ENCODE results near the gene TAF13. TPM values are rescaled to one million over a fixed set of nuclear protein-coding genes. Genes with fewer than 3 reads are reported as not detected.

The TAF13 gene
- total and polyA plus RNA-seq, 9 of the 15 experiments (the other 6 are each of a cell fraction or from before 2014, with no cell fraction given) = 14.9 to 77.2 (median 38.7) TPM

- TF ChIP-seq, protein P1, sequence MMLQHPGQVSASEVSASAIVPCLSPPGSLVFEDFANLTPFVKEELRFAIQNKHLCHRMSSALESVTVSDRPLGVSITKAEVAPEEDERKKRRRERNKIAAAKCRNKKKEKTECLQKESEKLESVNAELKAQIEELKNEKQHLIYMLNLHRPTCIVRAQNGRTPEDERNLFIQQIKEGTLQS (IDR thresholded peaks at IDR 0.05) = peak; percentile 73
- TF ChIP-seq, protein P1 (CRISPR knock-in tag; conservative IDR thresholded peaks at IDR 0.05) = no peak; the same call in 1 of the 2 replicates
- no peak for TF ChIP-seq KLF10 (CRISPR knock-in tag; IDR thresholded peaks at IDR 0.05)
- TF ChIP-seq RNF219 (CRISPR knock-in tag; IDR thresholded peaks at IDR 0.05) = no peak
- TF ChIP-seq GTF2F1 (IDR thresholded peaks at IDR 0.05; ENCODE audit: low read depth, low read length) = peak; percentile 90; the same call in 1 of the 2 replicates
- TF ChIP-seq NCOA2 (IDR thresholded peaks at IDR 0.05; ENCODE audit: partially characterized antibody in 2 of 2) = no peak
- no peak for TF ChIP-seq MCM2 (IDR thresholded peaks at IDR 0.05; ENCODE audit: low read depth)
- no peak for TF ChIP-seq RBM25 (IDR thresholded peaks at IDR 0.05; ENCODE audit: low read depth, low read length, severe bottlenecking)
- TF ChIP-seq SLC30A9 (CRISPR knock-in tag; IDR thresholded peaks at IDR 0.05) = no peak
- no peak for TF ChIP-seq PCBP2 (IDR thresholded peaks at IDR 0.05; ENCODE audit: low read depth, low read length, poor library complexity, severe bottlenecking)
- peak; percentile 19 to 88 (median 79) for TF ChIP-seq YY1 (IDR thresholded peaks at IDR 0.05; ENCODE audit: borderline replicate concordance in 1 of 3, control insufficient read depth in 1 of 3, extremely low read depth in 1 of 3, insufficient read depth in 3 of 3, insufficient read length in 1 of 3, insufficient replicate concordance in 2 of 3, low read depth in 1 of 3, low read length in 2 of 3)
- TF ChIP-seq, protein P2, sequence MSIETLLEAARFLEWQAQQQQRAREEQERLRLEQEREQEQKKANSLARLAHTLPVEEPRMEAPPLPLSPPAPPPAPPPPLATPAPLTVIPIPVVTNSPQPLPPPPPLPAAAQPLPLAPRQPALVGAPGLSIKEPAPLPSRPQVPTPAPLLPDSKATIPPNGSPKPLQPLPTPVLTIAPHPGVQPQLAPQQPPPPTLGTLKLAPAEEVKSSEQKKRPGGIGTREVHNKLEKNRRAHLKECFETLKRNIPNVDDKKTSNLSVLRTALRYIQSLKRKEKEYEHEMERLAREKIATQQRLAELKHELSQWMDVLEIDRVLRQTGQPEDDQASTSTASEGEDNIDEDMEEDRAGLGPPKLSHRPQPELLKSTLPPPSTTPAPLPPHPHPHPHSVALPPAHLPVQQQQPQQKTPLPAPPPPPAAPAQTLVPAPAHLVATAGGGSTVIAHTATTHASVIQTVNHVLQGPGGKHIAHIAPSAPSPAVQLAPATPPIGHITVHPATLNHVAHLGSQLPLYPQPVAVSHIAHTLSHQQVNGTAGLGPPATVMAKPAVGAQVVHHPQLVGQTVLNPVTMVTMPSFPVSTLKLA (conservative IDR thresholded peaks at IDR 0.05) = peak; percentile 92 to 96
- no peak; a peak in 1 of 4 replicates for TF ChIP-seq SRF (CRISPR knock-in tag; IDR thresholded peaks at IDR 0.05)
- peak; percentile 45; the same call in 1 of the 2 replicates for TF ChIP-seq ZNF263 (CRISPR knock-in tag; IDR thresholded peaks at IDR 0.05; ENCODE audit: borderline replicate concordance)
- no peak for TF ChIP-seq ZBED1 (IDR thresholded peaks at IDR 0.05)
- no peak for TF ChIP-seq ZNF253 (CRISPR knock-in tag; conservative IDR thresholded peaks at IDR 0.05)
- TF ChIP-seq, protein P3, sequence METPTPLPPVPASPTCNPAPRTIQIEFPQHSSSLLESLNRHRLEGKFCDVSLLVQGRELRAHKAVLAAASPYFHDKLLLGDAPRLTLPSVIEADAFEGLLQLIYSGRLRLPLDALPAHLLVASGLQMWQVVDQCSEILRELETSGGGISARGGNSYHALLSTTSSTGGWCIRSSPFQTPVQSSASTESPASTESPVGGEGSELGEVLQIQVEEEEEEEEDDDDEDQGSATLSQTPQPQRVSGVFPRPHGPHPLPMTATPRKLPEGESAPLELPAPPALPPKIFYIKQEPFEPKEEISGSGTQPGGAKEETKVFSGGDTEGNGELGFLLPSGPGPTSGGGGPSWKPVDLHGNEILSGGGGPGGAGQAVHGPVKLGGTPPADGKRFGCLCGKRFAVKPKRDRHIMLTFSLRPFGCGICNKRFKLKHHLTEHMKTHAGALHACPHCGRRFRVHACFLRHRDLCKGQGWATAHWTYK (CRISPR knock-in tag; IDR thresholded peaks at IDR 0.05) = peak; percentile 97
- TF ChIP-seq, protein P4, sequence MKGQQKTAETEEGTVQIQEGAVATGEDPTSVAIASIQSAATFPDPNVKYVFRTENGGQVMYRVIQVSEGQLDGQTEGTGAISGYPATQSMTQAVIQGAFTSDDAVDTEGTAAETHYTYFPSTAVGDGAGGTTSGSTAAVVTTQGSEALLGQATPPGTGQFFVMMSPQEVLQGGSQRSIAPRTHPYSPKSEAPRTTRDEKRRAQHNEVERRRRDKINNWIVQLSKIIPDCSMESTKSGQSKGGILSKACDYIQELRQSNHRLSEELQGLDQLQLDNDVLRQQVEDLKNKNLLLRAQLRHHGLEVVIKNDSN (CRISPR knock-in tag; IDR thresholded peaks at IDR 0.05) = no peak
- TF ChIP-seq SREBF2 (CRISPR knock-in tag; IDR thresholded peaks at IDR 0.05) = no peak
Observed at GRCh38 chr1:109090196-109091077, 14.6 kb upstream of the TAF13 start, which contains the start of gene TMEM167B (continued).
